WTC11 (cell line): Measurements from ENCODE around the gene ICAM3. TPM values are rescaled to one million over a fixed set of nuclear protein-coding genes. Genes with fewer than 3 reads are reported as not detected.

Experiments
- ATAC-seq: fragments of 200-7000 bp; cut with Tn5 transposase; 2 replicates; pipeline ENCODE4 v1.10.0; 2021; ENCODE audit warnings: mild to moderate bottlenecking, moderate library complexity
- CTCF ChIA-PET: fragments of 300-600 bp; sonication (Branson Sonifier 250); formaldehyde crosslinking; loops from one replicate; lab custom pipeline; 2021; ENCODE audit warnings: antibody characterized with exemption; lab: Charles Lee
- POLR2A ChIA-PET: fragments of 350-600 bp; sonication (Branson Sonifier 250); formaldehyde crosslinking; loops from one replicate; lab custom pipeline; 2021; ENCODE audit warnings: antibody characterized with exemption; lab: Charles Lee
- DNase-seq: peaks from one replicate; pipeline ENCODE4 v3.0.0; 2021; ENCODE audit warnings: low spot score
- H3K27ac Mint-ChIP-seq: 2 replicates; pipeline ENCODE4 v1.8.0; 2021; ENCODE audit warnings: mixed read lengths
- H3K27me3 Mint-ChIP-seq: 2 replicates; pipeline ENCODE4 v1.8.0; 2021; ENCODE audit warnings: low read depth, mild to moderate bottlenecking, moderate library complexity, mixed read lengths
- H3K36me3 Mint-ChIP-seq: 2 replicates; pipeline ENCODE4 v1.8.0; 2021; ENCODE audit warnings: mixed read lengths
- H3K4me1 Mint-ChIP-seq: 2 replicates; pipeline ENCODE4 v1.8.0; 2022; ENCODE audit warnings: mixed read lengths
- H3K4me3 Mint-ChIP-seq: 2 replicates; pipeline ENCODE4 v1.8.0; 2021; ENCODE audit warnings: mild to moderate bottlenecking, moderate library complexity, mixed read lengths
- H3K9me3 Mint-ChIP-seq: 2 replicates; pipeline ENCODE4 v1.8.0; 2021; ENCODE audit warnings: mixed read lengths
- ATF6 ChIP-seq: sonication (generic); formaldehyde crosslinking; IDR thresholded peaks from 2 replicates; pipeline ENCODE4 v1.8.1; 2023; ENCODE audit warnings: mild to moderate bottlenecking, missing genetic modification reagents
- CTCF ChIP-seq: fragments of 200-600 bp; IDR thresholded peaks from 2 replicates; pipeline ENCODE4 v1.8.0; 2022; ENCODE audit warnings: antibody characterized with exemption
- ELF4 ChIP-seq: sonication (generic); formaldehyde crosslinking; IDR thresholded peaks from 2 replicates; pipeline ENCODE4 v1.8.1; 2022; ENCODE audit warnings: low read depth, mild to moderate bottlenecking, moderate library complexity, missing genetic modification reagents
- ETV6 ChIP-seq: sonication (generic); formaldehyde crosslinking; IDR thresholded peaks from 2 replicates; pipeline ENCODE4 v1.8.1; 2022; ENCODE audit warnings: mild to moderate bottlenecking, missing genetic modification reagents
- FOXJ3 ChIP-seq: sonication (generic); formaldehyde crosslinking; IDR thresholded peaks from 2 replicates; pipeline ENCODE4 v1.9.0; 2021; ENCODE audit warnings: missing genetic modification reagents, mild to moderate bottlenecking, borderline replicate concordance
- FOXK1 ChIP-seq: sonication (generic); formaldehyde crosslinking; IDR thresholded peaks from 2 replicates; pipeline ENCODE4 v1.8.0; 2022; ENCODE audit warnings: mild to moderate bottlenecking, moderate library complexity, missing genetic modification reagents
- GRHL2 ChIP-seq: fragments of 250-450 bp; sonication (Bioruptor Pico); IDR thresholded peaks from 2 replicates; pipeline ENCODE4 v1.8.0; 2022; ENCODE audit warnings: mild to moderate bottlenecking, moderate library complexity; ENCODE audit not compliant: insufficient replicate concordance, severe bottlenecking
- GTF2I ChIP-seq: fragments of 250-450 bp; sonication (Bioruptor Pico); conservative IDR thresholded peaks from 2 replicates; pipeline ENCODE4 v1.4.0; 2021; ENCODE audit warnings: mild to moderate bottlenecking
- IRF1 ChIP-seq: sonication (generic); formaldehyde crosslinking; IDR thresholded peaks from 2 replicates; pipeline ENCODE4 v1.8.0; 2023; ENCODE audit warnings: missing genetic modification reagents
- RORB ChIP-seq: fragments of 250-450 bp; sonication (Bioruptor Pico); IDR thresholded peaks from 2 replicates; pipeline ENCODE4 v1.9.0; 2021; ENCODE audit warnings: mild to moderate bottlenecking
- TEAD4 ChIP-seq: sonication (generic); formaldehyde crosslinking; IDR thresholded peaks from 2 replicates; pipeline ENCODE4 v1.8.0; 2022; ENCODE audit warnings: mild to moderate bottlenecking, missing genetic modification reagents
- TP53 ChIP-seq: sonication (generic); formaldehyde crosslinking; IDR thresholded peaks from 2 replicates; pipeline ENCODE4 v1.8.1; 2023; ENCODE audit warnings: mild to moderate bottlenecking, missing genetic modification reagents
- USF1 ChIP-seq: sonication (generic); formaldehyde crosslinking; IDR thresholded peaks from 2 replicates; pipeline ENCODE4 v1.8.0; 2022; ENCODE audit warnings: mild to moderate bottlenecking, missing genetic modification reagents
- ZBTB21 ChIP-seq: sonication (generic); formaldehyde crosslinking; IDR thresholded peaks from 2 replicates; pipeline ENCODE4 v1.8.1; 2023; ENCODE audit warnings: mild to moderate bottlenecking, missing genetic modification reagents, borderline replicate concordance
- ZNF121 ChIP-seq: sonication (generic); formaldehyde crosslinking; IDR thresholded peaks from 2 replicates; pipeline ENCODE4 v1.8.0; 2023; ENCODE audit warnings: missing genetic modification reagents
- ZNF219 ChIP-seq: sonication (generic); formaldehyde crosslinking; IDR thresholded peaks from 2 replicates; pipeline ENCODE4 v1.8.0; 2023; ENCODE audit warnings: missing genetic modification reagents, mild to moderate bottlenecking, borderline replicate concordance
- ZNF671 ChIP-seq: fragments of 250-450 bp; sonication (Bioruptor Pico); IDR thresholded peaks from 2 replicates; pipeline ENCODE4 v1.8.0; 2021; ENCODE audit warnings: mild to moderate bottlenecking
- total RNA-seq: library from RNA; stranded (reverse); gene quantifications from 3 replicates; pipeline ENCODE4 v1.2.3, GENCODE V29; 2021
- TF ChIP-seq, protein P1 (sequence below): sonication (generic); formaldehyde crosslinking; IDR thresholded peaks from 2 replicates; pipeline ENCODE4 v1.8.1; 2022; ENCODE audit warnings: mild to moderate bottlenecking, missing genetic modification reagents, moderate library complexity, borderline replicate concordance

Gene ICAM3
- total RNA-seq, 1 experiment from 2014 or later, result 18.7 TPM

DNA sequence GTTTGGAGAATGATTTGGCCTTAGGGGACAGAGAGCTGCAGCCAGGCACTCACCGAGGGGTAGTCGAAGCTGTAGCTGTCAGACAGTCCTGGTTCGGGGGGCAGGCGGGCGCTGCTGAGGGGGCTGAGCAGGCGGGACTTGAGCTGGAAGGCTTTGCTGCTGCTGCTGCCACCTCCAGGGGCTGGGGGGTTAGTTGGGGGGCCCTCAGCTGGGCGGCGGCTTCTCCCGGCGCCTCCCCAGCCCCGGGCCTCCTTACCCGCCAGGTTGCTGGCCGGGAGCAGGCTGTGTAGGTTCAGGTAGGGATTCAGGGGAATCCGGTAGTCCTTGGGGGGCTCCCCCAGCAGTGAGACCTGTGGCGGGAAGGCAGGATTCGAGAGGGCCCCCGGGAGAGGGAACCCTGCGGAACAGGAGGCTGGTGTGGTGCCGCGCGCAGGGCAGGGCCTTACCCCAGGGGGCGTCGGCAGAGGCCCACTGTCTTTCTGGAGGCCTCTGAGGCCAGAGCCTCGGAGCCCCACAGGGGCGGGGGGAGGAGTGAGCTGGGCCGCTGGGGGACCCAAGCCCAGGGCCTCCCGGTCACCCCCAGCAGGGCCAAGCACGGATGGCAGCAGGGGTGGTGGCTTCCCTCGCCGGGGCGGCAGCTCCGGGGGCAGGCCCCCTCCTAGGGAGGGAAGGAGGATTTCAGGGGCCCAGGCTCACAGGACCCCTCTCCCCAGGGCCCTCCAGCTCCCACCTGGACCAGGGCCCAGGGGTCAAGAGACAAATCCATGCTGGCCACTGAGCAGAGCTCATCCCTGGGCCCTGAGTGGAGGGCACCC is 18.6 kb downstream of the ICAM3 start:
- Mint-ChIP-seq H3K27ac (no peak overlapping the region), H3K27me3 (no peaks in the 10 kb centered on the region), H3K4me3 (no peak overlapping the region), H3K36me3 (peaks cover 21% of the 10 kb centered on the region), H3K4me1 (peaks cover 6% of the 10 kb centered on the region), H3K9me3 (no peaks in the 10 kb centered on the region)
- DNase-seq (no peak), ATAC-seq (no peak)
- TF ChIP-seq TP53 (CRISPR knock-in tag) (no peak), FOXJ3 (CRISPR knock-in tag) (no peak), ELF4 (no peak), CTCF (no peak), ZNF219 (no peak), FOXK1 (CRISPR knock-in tag) (no peak), ATF6 (no peak), RORB (CRISPR knock-in tag) (no peak)
- TF ChIP-seq, protein P1, sequence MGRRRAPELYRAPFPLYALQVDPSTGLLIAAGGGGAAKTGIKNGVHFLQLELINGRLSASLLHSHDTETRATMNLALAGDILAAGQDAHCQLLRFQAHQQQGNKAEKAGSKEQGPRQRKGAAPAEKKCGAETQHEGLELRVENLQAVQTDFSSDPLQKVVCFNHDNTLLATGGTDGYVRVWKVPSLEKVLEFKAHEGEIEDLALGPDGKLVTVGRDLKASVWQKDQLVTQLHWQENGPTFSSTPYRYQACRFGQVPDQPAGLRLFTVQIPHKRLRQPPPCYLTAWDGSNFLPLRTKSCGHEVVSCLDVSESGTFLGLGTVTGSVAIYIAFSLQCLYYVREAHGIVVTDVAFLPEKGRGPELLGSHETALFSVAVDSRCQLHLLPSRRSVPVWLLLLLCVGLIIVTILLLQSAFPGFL (CRISPR knock-in tag), result no peak
- POLR2A ChIA-PET, result interaction anchor here (0.5 to 1.3 kb wide), 3 partner anchors 12 to 411 kb away, joined by 3 read pairs; partner anchors contain the start of gene RAVER1
- CTCF ChIA-PET, result interaction anchor here (0.8 to 1.5 kb wide), 2 partner anchors 31 to 61 kb away, joined by 3 read pairs; partner anchors contain the start of gene ICAM5

GRCh38 chr19:10318807-10319682 is 20.4 kb downstream of the ICAM3 start:
- peak; percentile 58 for TF ChIP-seq ZNF121
- TF ChIP-seq CTCF, result no peak
- Mint-ChIP-seq H3K27ac (no peak overlapping the region), H3K27me3 (no peaks in the 10 kb centered on the region), H3K4me3 (no peak overlapping the region), H3K36me3 (peaks cover 16% of the 10 kb centered on the region), H3K9me3 (no peaks in the 10 kb centered on the region), H3K4me1 (peaks cover 13% of the 10 kb centered on the region)
- no peak for ATAC-seq
- DNase-seq, result no peak
- CTCF ChIA-PET, result interaction anchor here (0.9 to 1.4 kb wide), 2 partner anchors 60 to 70 kb away, joined by 3 to 5 read pairs; no protein-coding TSS in a partner anchor
- POLR2A ChIA-PET, result no interaction called here

DNA sequence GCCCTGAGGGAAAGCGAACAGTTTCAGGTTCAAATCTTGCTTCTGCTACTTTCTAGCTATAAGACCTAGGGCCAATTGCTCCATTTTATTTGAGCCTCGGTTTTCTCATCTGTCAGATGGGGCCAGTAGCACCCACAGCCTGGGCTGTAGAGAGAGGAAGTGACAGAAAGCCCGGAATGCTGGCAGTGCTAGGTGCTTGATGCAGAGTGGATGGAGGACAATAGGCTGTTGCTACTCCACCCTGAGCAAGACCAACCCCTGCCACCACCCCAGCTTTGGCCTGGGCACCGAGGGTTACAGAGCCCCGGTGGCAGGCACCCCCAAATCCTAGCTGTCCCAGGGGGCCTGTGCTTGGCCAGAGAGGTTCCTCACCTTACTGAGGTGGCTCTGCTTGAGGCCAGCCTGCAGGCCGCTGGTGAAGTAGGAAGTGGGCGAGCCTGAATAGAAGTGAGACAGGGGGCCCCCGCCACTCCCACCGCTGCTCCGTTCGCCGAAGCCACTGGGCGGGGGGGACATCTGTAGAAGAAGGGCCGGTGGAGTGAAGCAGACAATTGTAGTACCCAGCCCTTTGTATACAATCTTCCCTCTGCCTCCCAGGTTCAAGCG is 21.5 kb downstream of the ICAM3 start:
- no peaks in the 10 kb centered on the region for H3K27me3 Mint-ChIP-seq
- no peak overlapping the region for H3K4me3 Mint-ChIP-seq
- DNase-seq (no peak), ATAC-seq (no peak)
- H3K36me3 Mint-ChIP-seq, result peaks cover 16% of the 10 kb centered on the region
- ChIA-PET CTCF (interaction anchor here (0.9 to 1.7 kb wide), 3 partner anchors 29 to 71 kb away, joined by 3 to 5 read pairs (median 4); partner anchors contain the start of gene ICAM5), POLR2A (interaction anchor here (0.6 kb wide), 1 partner anchor 341 kb away, joined by 4 read pairs; no protein-coding TSS in a partner anchor)
- no peaks in the 10 kb centered on the region for H3K9me3 Mint-ChIP-seq
- no peak overlapping the region for H3K27ac Mint-ChIP-seq
- H3K4me1 Mint-ChIP-seq, result peaks cover 13% of the 10 kb centered on the region
- TF ChIP-seq IRF1 (CRISPR knock-in tag) (no peak), ZBTB21 (CRISPR knock-in tag) (no peak), ZNF671 (CRISPR knock-in tag) (no peak), TEAD4 (CRISPR knock-in tag) (no peak), GRHL2 (CRISPR knock-in tag) (no peak), GTF2I (CRISPR knock-in tag) (no peak), ETV6 (CRISPR knock-in tag) (no peak), USF1 (no peak)
- TF ChIP-seq, protein P1 (CRISPR knock-in tag), result no peak
